A549 treated with AZD9567 at 1 μM for 4 hours (cell line): ENCODE data around the gene OR5L2. TPM values are rescaled to one million over a fixed set of nuclear protein-coding genes. Genes with fewer than 3 reads are reported as not detected.

Experiments used
- total RNA-seq: library from RNA; stranded (reverse); fragments of 200-300 nt; extraction: Qiagen RNA extraction; gene quantifications from 5 replicates; pipeline ENCODE4 v1.2.3, GENCODE V29; 2022; ENCODE audit not compliant: insufficient read depth

Gene OR5L2
- total RNA-seq, result not detected in 5 replicates

GRCh38 chr11:55826919-55827318 is at the start of gene OR5L2:
TSS of gene OR5L2 (plus strand) at chr11:55827219. CDS start at chr11:55827219, 0 bp downstream.

GRCh38 chr11:55795256-55795655 is 31.8 kb upstream of the OR5L2 start, which contains the start of gene OR5D14:
TSS of gene OR5D14 (plus strand) at chr11:55795556. CDS start at chr11:55795556, 0 bp downstream.

GRCh38 chr11:55811067-55811466 is 16.0 kb upstream of the OR5L2 start, which contains the start of gene OR5L1:
TSS of gene OR5L1 (plus strand) at chr11:55811367. CDS start at chr11:55811467, 100 bp downstream.

GRCh38 chr11:55819330-55819729 is 7.7 kb upstream of the OR5L2 start, which contains the start of gene OR5D18:
TSS of gene OR5D18 (plus strand) at chr11:55819630. CDS start at chr11:55819630, 0 bp downstream.

GRCh38 chr11:55838452-55838851 is 11.4 kb downstream of the OR5L2 start, which contains the start of gene OR5D16:
TSS of gene OR5D16 (plus strand) at chr11:55838752. CDS start at chr11:55838752, 0 bp downstream.

Other genes with a start within 250 kb of the OR5L2 start
- not detected in 5 replicates for gene OR4C11, start 219.6 kb upstream of the OR5L2 start, total RNA-seq
- not detected in 5 replicates for gene OR4P4, start 192.1 kb upstream of the OR5L2 start, total RNA-seq
- gene OR4S2, start 178.9 kb upstream of the OR5L2 start, total RNA-seq, result not detected in 5 replicates
- not detected in 5 replicates for gene OR4C6, start 165.0 kb upstream of the OR5L2 start, total RNA-seq
- not detected in 5 replicates for gene OR5D13, start 53.8 kb upstream of the OR5L2 start, total RNA-seq
- gene OR5D14, start 31.7 kb upstream of the OR5L2 start, total RNA-seq, result not detected in 5 replicates
- gene OR5L1, start 15.9 kb upstream of the OR5L2 start, total RNA-seq, result not detected in 5 replicates
- not detected in 5 replicates for gene OR5D18, start 7.6 kb upstream of the OR5L2 start, total RNA-seq
- gene OR5D16, start 11.5 kb downstream of the OR5L2 start, total RNA-seq, result not detected in 5 replicates
- gene TRIM51, start 56.1 kb downstream of the OR5L2 start, total RNA-seq, result not detected in 5 replicates
- gene OR5W2, start 87.4 kb downstream of the OR5L2 start, total RNA-seq, result not detected in 5 replicates
- gene OR5I1, start 109.2 kb downstream of the OR5L2 start, total RNA-seq, result not detected in 5 replicates
- not detected in 5 replicates for gene OR10AG1, start 142.7 kb downstream of the OR5L2 start, total RNA-seq
- gene OR5F1, start 167.4 kb downstream of the OR5L2 start, total RNA-seq, result not detected in 5 replicates
- not detected in 5 replicates for gene OR5AS1, start 200.4 kb downstream of the OR5L2 start, total RNA-seq